Measurements from ENCODE around the gene CFHR5.
"Not testable (repeated sequence)": the region's sequence is repeated elsewhere in the genome, so short reads cannot be mapped to it uniquely, and the experiment has no call there.

CFHR5 gene

GRCh38 chr1:196977278-196977677 lies at the start of gene CFHR5:
TSS of gene CFHR5 (plus strand) at chr1:196977556. CDS start at chr1:196977665, 109 bp downstream.
- no peak for DNase-seq

- not testable (repeated sequence) for DNase-seq
Measured at GRCh38 chr1:196932853-196933252, 44.5 kb upstream of the CFHR5 start.

GRCh38 chr1:196933531-196934189 lies 43.7 kb upstream of the CFHR5 start:
- DNase-seq: no peak

GRCh38 chr1:196941474-196941873 lies 35.9 kb upstream of the CFHR5 start:
- DNase-seq: not testable (repeated sequence)

GRCh38 chr1:196943568-196943967 lies 33.8 kb upstream of the CFHR5 start, which contains the start of gene CFHR2:
TSS of gene CFHR2 (plus strand) at chr1:196943738. CDS start at chr1:196943881, 143 bp downstream.
- not testable (repeated sequence) for DNase-seq

GRCh38 chr1:196951711-196952394 lies 25.5 kb upstream of the CFHR5 start:
- no peak for DNase-seq

- DNase-seq: no peak
Measured at GRCh38 chr1:196954778-196955177, 22.6 kb upstream of the CFHR5 start.

GRCh38 chr1:196955926-196956325 lies 21.4 kb upstream of the CFHR5 start:
- DNase-seq: no peak

GRCh38 chr1:196960854-196961253 lies 16.5 kb upstream of the CFHR5 start:
- DNase-seq: no peak

GRCh38 chr1:196970182-196970581 lies 7.2 kb upstream of the CFHR5 start:
- DNase-seq: no peak

GRCh38 chr1:196976278-196976677 lies 1.1 kb upstream of the CFHR5 start:
- no peak for DNase-seq

GRCh38 chr1:196980859-196981258 lies 3.5 kb downstream of the CFHR5 start:
- DNase-seq: no peak

- DNase-seq: not testable (repeated sequence)
Measured at GRCh38 chr1:196982247-196982646, 4.9 kb downstream of the CFHR5 start.

- DNase-seq: not testable (repeated sequence)
Measured at GRCh38 chr1:196991919-196992651, 14.7 kb downstream of the CFHR5 start.

GRCh38 chr1:196993916-196994315 lies 16.6 kb downstream of the CFHR5 start:
- DNase-seq: no peak

- no peak for DNase-seq
Measured at GRCh38 chr1:196997423-196997822, 20.1 kb downstream of the CFHR5 start.

- no peak for DNase-seq
Measured at GRCh38 chr1:197001828-197002227, 24.5 kb downstream of the CFHR5 start.

GRCh38 chr1:197003132-197003531 lies 25.8 kb downstream of the CFHR5 start:
- no peak for DNase-seq

- DNase-seq: no peak
Measured at GRCh38 chr1:197008861-197009260, 31.5 kb downstream of the CFHR5 start.

- DNase-seq: no peak
Measured at GRCh38 chr1:197011614-197012013, 34.3 kb downstream of the CFHR5 start.

GRCh38 chr1:197013234-197013633 lies 35.9 kb downstream of the CFHR5 start:
- DNase-seq: no peak

GRCh38 chr1:197016751-197017150 lies 39.4 kb downstream of the CFHR5 start:
- DNase-seq: no peak

GRCh38 chr1:197017558-197018146 lies 40.3 kb downstream of the CFHR5 start:
- DNase-seq: no peak
